Activated effector memory CD4-positive, alpha-beta T cell treated with anti-CD3 and anti-CD28 coated beads, Interleukin-2, amount 50 U/mL, for 16 hours (primary cell): ENCODE results near the gene SEPTIN7.
A peak's percentile ranks its signal among the peaks of the same experiment; 100 is the strongest.
"Not testable (repeated sequence)": the region's sequence is repeated elsewhere in the genome, so short reads cannot be mapped to it uniquely, and the experiment has no call there.

Source experiments
- DNase-seq: peaks from one replicate; pipeline ENCODE4 v3.0.0-alpha.2; 2020

The SEPTIN7 gene

DNA sequence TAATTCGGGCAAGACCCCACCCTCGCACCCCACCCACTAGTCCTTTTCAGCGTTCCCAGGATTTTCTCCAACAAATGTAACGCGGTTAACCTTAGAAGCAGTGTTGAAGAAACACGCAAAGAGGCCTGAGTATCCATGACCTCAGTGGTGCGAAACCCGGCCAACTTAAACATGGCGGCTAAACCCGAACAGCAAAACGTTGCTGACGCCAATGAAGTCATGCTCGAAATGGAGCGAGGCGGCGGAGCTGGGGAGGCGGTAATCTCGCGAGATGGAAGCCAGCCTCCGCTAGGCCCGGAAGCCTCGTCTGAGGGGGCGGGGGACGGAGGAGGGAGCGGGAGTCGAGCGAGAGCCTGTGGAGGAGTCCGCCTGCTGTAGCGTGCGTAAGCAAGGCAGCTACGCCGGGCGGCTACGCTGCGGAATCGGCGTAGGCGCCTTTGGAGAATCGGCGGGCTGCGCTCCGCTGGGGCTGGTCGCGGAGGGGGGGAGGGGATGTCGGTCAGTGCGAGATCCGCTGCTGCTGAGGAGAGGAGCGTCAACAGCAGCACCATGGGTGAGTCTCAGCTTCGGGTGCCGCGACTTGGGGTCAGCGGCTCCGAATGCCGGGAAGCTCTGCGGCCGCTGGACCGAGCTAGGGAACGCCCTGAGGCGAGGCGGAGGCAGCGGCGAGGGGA, at the start of gene SEPTIN7:
TSS of gene SEPTIN7 (plus strand) at position 340 of the 674 bp plus-strand sequence. CDS start at position 493, 153 bp downstream.
- DNase-seq = peak; percentile 100

DNA sequence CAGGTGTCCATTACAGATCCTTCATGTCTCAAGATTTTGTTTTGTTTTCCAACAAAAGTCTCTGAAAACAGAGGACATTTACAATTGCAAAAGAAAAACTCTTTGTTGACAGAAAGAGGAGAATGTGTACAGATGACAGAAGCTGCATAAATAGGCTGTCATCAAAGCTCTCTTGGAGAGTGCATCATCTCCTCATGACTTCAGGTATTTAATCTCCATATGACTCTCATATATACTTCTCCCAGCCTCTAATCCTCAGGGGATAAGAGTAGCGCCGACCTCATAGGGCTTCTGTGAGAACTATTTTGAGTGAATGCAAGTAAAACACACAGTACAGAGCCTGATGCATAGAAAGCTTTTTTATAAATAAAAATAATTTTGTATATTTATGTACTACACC, 48.1 kb upstream of the SEPTIN7 start:
- no peak for DNase-seq

DNA sequence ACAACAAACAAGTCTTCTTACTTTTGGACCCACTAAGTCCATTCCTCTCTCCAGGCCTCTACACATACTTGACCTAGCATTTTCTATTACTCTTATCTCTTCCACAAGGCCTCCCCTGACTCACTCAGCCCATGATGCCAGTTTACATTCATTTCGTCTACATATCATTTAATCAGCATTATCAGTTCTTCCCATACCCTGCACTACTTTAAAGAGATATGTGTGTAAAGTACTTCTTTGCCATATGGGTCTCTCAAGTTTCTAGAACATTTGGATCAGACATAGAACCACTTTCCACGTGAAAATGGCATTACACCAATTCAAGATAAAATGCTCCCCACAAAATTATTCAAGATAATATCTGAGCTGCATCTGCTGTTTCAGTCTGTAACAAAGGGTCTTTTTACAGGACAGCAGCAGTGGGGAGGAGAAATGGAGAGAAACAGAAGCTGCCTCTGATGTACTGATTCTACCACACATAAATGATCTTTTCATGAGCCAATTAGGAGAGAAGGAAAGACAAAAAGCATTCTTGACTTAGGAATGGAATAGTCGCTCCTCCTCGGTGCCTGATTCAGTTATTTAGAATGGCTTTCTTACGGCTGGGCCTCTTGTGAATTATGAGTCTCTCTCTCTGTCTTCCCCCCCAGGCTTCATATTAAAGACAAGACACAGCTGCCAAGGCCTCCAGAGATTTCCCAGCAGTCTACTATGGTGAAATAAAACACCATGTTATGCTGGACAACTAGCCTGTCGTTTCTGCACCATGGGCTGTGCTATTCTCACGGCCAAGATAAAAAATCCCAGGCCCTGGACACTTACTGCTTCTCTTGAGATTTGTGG, 46.9 kb upstream of the SEPTIN7 start:
- no peak for DNase-seq

DNA sequence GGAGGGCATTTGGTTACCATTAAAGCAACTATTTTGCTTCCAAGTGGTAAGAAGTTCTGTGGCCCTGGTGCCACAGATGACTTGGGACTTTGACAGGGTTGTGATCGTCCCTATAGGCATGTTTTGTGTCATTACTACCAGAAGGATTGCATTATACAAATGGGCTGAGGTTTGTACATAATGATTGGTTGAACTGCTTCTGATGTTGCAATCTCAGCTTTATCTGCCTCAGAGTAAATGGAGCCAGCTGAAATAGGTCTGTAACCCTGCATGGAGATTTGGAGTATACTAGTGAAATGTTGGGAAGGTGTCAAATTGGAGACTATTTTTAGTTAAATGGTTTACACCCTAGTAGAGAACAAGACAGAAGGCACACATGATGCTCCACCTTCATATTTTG, 46.1 kb upstream of the SEPTIN7 start:
- DNase-seq = no peak

DNA sequence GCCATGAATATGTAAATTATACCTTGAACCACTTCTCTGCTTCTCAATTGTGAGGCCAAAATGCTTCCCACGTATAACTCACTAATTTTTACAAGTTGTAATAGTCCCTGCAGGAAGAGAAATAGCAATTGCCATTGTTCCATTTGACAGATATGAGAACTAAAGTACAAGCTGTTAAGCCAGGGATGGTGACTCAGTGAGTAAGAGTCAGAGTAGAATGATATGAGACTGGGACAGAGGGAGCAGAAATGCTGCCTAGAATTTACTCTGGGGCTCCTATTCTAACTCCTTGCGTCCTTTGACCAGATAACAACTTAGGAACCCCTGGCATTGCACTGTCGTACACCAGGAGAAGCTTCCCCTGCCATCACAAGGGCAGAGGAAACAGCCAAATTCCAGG, 45.1 kb upstream of the SEPTIN7 start:
- no peak for DNase-seq

DNA sequence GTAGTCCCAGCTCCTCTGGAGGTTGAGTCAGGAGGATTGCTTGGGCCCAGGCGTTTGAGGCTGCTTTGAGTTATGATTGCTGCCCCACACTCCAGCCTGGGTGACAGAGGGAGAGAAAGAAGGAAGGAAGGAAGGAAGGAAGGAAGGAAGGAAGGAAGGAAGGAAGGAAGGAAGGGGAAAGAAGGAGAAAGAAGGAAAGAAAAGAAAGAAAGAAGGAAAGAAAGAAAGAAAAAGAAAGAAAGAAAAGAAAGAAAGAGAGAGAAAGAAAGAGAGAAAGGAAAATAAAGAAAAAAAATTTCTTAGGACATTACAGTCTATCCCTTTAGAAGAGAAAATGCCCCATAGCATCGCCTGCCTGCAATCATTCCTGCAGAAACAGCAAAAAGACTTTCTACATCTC, 44.4 kb upstream of the SEPTIN7 start:
- DNase-seq = not testable (repeated sequence)

DNA sequence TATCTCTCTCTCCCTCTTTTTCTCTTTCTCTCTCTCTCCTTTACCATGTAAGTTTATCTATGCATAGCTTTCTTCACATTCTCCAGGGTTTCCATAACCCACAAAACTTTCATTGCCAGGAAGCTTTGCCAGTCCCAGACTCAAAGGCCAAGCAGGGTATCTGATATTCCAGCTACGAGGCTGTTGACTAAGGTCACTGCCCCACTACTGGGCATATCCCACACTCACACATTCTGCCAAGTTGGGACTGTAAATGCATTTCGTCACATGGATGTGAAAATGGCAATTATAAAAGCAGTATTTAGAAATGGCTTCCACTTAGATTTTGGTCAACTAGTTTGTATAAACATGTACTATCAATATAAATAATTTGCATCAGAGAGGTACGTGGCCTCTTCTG, 43.3 kb upstream of the SEPTIN7 start:
- DNase-seq = no peak

DNA sequence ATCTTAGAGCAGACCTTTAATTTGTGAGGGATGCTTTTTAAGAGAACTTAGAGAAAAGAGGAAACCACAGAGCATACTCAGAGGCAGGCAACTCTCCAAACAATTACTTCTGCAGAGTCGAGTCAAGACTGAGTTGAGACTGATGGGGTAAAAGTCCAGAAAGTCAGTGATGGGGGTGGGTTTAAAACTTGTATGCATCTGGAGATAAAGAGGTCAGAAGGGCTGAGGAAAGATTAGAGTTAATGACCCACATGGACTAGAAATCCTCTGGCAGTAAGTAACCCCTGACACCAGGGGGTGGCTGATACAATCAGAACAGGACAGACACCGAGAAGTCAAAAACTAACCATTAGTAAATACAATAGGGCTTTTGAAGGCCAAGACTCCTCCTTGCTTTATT, 42.4 kb upstream of the SEPTIN7 start:
- no peak for DNase-seq

DNA sequence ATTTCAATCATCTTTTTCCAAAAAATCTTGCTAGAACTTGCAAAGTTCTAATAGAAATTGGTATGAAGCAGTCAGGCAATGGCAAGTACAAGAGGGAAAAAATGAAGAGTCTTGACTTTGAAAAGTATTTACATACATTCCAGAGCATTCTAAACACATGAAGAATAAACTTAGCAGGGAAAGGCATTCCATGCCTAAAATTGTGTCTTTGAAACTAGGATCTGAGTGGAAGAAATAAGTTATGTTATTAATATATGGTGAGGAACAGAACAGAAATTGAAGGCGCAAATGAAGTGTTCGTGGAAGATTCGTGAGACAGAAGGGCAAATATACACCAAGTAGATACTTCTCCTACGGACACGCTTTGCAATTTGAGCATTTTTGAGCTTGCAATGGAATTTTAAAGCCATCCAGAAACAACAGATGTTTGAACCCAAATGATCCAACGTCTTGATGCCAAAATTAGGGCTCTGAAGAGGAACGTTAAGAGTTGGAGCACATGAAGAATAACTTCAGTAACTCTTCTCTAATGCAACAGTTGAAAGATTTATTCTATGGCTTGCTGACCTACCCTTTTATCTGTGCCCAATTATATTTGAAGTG, 40.6 kb upstream of the SEPTIN7 start:
- no peak for DNase-seq

DNA sequence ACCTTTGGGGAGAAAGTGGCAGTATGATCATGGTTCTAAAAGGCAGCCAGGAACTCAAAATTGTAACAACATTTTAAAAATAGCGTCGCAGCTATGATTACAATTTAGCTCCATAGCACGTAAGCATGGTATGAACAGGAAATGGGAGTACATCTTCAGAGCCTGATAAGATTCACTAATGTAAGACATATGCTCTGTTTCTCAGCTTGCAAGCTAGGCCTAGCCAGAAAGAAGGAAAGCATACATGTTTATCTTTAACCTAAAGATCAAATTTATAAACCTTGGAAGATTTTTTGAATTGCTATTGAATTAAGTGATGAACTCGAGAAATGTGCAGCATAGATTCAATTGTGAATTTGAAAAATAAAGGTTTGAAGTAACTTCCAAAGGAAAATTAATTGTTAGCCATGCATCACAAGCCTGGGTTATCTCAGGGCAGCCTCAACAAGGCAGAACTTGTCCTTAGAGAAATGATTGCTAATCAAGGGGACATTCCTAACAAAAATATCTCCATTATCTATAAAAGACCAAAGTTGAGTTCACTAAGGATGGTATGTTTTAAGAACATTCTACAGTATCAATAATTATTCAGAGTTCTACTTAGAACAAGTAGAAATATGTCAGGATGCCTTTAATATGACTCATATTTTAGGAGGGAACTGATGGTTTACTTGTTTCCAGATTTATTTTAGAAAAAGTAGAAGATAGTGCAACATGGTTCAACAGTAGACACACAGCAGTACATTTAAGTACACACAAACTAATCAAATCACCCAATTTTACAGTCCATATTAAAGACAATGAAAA, 38.8 kb upstream of the SEPTIN7 start:
- DNase-seq = no peak

DNA sequence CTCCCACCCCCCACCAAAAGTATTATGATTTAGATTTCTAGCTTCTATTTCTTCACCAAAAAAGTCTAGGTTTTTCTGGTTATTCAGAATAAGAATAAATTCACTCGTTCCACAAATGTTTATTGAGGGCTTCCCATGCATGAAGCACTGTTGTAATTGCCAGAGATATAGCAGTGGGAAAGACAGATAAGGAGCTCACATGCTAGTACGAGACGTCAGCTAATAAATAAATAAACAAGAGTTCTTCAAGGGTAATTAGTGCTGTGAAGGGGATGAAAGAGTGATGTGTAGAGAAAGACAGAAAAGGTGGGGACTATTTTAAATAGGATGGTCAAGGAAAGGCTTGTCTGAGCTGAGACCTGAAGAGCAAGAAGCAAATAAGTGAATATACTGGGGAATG, 38.1 kb upstream of the SEPTIN7 start:
- DNase-seq = no peak

DNA sequence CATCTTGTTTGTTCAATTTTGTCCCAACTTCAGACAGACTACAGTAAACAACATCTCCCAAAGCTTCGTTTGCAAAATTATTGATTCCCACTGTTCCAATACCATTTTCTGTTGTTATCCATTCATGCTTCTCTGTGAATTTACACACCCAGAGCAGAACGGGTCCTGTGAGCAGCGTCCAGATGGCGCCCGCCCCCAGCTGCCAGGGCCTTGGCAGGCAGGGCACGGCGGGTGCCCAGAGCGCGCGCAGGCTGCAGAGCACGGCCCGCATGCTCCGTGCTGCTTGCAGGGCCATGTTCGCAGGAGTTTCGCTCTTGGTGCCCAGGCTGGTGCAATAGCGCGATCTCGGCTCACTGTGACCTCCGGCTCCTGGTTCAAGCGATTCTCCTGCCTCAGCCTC, 32.5 kb upstream of the SEPTIN7 start:
- DNase-seq = no peak

DNA sequence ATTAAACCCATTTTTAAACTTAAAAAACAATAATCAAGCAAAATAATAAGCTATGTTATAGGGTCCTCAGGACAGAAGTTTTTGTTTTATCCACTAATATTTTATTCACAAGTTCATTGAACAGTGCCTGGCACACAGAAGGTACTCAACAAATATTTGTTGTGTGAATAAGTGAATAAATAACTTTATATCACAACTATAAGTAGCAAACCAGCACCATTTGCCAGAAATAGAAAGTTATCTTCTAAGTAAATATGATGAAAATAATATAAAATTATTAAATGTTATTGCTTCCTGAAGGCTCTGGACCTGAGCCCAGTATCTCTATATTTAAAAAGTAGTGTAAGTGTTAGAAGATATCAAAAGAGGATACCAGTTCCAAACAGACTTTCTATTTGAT, 29.1 kb upstream of the SEPTIN7 start:
- DNase-seq = no peak

DNA sequence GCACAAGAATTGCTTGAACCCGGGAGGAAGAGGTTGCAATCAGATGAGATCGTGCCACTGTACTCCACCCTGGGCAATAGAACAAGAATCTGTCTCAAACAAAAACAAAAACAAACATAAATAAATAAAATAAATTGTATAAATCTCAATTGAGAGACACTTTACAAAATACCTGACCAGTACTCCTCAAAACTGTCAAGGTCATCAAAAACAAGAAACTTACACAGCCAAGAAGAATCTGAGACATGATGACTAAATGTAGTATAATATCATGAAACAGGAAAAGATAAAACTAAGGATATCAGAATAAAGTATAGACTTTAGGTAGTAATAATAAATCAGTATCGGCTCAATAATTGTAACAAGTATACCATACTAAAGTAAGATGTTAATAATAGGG, 26.9 kb upstream of the SEPTIN7 start:
- DNase-seq = no peak

DNA sequence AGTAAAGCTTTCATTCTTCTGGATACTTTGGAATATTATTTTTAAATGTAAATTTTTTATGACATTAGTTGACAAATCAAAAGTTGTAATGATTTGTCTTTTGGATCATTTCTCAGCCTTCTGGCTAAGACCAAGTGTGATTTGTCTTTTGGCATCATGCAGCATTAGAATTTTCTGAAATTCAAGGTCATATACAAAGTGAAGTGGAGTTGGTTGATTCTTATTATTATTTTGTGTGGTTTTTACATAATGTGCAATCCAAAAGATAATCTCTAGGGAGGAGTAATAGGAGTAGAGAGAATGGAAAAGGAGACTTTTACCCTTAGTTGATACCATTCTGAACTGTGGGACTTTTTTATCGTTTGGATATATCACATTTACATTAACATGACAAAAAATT, 24.2 kb upstream of the SEPTIN7 start:
- DNase-seq = no peak

DNA sequence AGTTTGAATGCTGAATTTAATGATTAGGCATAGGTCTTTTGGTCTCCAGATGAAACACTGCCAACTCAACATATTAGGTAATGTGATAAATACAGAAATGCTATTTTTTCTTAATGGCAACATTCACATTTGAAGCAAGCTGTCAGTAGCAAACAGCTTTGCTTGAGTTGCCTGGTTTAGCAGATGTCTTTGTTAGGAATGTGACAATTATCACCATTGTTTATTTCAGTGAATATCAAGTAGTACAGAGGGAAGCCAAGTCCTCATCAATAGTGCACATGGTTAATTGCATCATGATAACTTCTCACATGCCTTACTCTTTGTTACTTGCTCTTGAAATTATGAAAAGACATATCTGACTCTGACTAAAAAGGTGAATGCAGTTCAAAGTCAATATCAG, 23.7 kb upstream of the SEPTIN7 start:
- no peak for DNase-seq

DNA sequence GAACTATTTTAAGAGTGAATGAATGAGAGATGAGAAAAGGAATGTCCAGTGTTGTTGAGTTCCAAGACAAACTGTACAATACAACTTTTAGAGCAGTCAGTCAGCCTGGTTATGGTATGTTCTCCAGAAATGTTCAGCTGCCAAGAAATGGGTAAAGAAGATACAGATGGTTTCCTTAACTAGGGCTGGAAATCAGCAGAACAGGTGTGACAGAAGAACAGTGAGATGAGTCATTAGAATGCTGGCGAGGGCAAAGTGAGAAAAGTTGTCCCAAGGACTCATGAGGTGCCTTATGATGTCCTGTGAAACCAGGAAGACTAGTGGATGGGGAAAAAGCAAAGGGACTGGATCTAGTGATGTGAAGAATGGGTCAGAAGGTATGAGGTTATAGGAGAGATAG, 20.8 kb upstream of the SEPTIN7 start:
- no peak for DNase-seq

DNA sequence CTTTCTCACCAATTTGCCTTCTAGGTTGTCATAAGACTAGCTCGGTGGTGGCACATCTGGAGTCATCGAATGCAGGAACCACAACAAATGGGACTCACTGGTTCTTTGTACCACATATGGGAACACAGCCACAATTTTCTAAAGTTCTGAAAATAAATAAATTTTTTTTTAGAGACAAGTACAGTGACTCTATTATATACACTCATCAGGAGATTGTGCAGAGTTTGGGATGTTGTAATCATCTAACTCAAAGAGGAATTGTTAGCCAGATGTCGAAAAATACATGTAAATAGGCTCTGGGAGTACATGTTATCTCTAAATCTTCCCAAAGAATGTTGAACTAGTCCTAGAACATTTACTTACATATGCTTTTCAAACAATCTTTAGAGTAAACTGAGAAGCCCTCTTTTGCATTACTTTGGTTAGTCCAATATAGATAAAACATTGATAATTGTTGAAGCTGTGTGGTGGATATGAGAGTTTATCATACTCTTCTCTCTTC, 19.6 kb upstream of the SEPTIN7 start:
- DNase-seq = no peak

DNA sequence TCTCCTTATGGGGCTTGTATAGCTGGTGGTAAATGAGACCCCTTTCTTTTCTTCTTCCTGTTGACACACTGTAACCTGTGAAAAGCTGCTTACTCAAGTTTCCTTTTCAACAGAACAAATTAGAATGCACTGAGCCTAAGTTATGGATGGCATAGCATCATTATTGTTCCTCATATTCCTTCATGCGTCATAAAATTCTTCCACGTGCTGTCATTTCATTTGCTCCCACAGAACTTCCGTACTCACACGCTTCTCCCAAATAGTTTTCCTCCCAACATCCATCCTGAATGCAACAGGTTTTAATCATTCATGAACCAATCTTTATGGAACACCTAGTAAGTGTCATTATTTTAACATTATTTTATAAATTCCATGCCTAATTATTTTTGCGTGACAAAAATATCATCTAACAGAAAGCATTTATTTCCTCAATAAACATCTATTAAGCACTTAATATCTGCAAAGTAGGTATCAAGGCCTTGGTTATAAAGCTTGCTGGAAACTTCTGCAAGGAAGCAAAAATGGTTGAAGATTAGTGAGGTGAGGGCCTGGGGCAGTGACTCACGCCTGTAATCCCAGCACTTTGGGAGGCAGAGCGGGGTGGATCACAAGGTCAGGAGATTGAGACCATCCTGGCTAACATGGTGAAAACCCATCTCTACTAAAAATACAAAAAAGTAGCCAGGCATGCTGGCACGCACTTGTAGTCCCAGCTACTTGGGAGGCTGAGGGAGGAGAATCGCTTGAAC, 18.9 kb upstream of the SEPTIN7 start:
- DNase-seq = no peak

DNA sequence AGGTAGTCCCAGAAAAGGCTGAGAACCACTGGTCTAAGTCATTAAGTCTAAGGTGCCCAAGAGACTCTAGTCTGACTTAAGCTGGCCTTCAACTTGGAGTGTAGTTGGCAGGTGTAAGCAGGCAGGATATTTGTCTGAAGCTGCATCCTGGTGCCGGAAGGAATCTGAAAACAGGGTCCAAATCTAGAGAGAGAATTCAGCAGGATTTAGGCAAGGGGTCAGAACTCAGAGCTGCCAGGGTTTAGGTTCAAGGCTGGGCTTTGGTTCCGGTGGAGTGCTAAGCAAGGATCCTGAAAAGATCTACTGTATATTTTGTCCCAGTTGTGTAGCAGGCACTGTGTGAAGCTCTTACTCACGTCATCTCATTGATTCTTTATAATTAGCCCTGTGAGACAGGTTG, 16.5 kb upstream of the SEPTIN7 start:
- DNase-seq = no peak

DNA sequence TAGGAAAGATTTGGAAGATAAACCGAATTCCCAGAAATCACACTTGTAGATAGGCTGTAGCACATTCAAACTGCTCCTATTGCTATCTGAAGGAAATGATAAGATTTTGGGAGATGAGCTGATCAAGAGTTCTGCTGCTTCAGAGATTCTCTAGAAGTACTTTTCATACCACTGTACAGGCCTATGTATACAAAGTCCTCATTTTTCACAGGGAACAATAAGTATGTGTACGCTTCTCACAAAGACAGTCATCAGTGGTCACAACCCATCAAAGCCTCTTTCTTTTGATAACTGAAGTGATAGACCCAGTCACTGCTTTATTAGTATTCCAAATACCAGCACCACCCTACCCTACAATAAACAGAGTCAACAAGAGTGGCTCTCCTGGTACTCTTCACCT, 15.6 kb upstream of the SEPTIN7 start:
- no peak for DNase-seq

DNA sequence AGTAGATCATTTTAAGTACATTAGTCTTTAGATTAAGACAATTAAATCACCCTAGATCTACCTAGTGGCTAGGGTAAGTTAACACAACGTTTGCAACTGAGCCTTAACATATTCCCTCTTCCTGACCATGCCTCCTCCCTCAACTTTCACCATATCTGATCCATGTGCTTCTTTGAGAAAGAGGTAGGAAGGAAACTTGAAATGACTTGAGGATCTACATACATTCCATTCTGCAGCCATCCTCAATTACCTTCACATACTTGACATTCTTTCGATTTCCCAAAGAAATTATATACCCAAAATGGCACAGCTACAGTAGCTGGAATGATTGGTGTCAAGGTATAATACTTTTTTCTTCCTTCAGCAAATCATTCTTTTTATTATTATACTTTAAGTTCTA, 12.9 kb upstream of the SEPTIN7 start:
- no peak for DNase-seq
